Esophagus muscularis mucosa (tissue), 4 donors: ENCODE results near the gene TENM3. TPM values are rescaled to one million over a fixed set of nuclear protein-coding genes. Genes with fewer than 3 reads are reported as not detected.

Source experiments
- DNase-seq: peaks from one replicate; pipeline ENCODE4 v3.0.0-alpha.2; 2017; ENCODE audit errors: extremely low spot score
- H3K27ac ChIP-seq, 4 donors: fragments of 200-600 bp; sonication (generic); replicated peaks in 1 of 4; 1 replicate in 3 of 4; 2 replicates in 1 of 4; pipeline ENCODE4 v1.5.1; 2016 to 2019; ENCODE audit warnings: mild to moderate bottlenecking in 1 of 4
- H3K27me3 ChIP-seq, 4 donors: fragments of 200-600 bp; sonication (generic); one replicate each; pipeline versions ENCODE4 v1.5.1 to v1.6.0; 2016 to 2019
- H3K36me3 ChIP-seq, 4 donors: fragments of 200-600 bp; sonication (generic); one replicate each; pipeline ENCODE4 v1.5.1; 2016 to 2019
- H3K4me1 ChIP-seq, 4 donors: fragments of 200-600 bp; sonication (generic); one replicate each; pipeline ENCODE4 v1.5.1; 2016 to 2019
- H3K4me3 ChIP-seq, 4 donors: fragments of 200-600 bp; sonication (generic); 1 replicate in 2 of 4; 2 replicates in 2 of 4; pipeline ENCODE4 v1.5.1; 2016 to 2019; ENCODE audit warnings: mild to moderate bottlenecking in 4 of 4, moderate library complexity in 1 of 4
- H3K9me3 ChIP-seq, 4 donors: fragments of 200-600 bp; sonication (generic); 1 replicate in 3 of 4; 2 replicates in 1 of 4; pipeline ENCODE4 v1.5.1; 2016 to 2019
- EP300 ChIP-seq: sonication (generic); formaldehyde crosslinking; IDR thresholded peaks from one replicate; pipeline ENCODE4 v1.6.1; 2017; ENCODE audit warnings: antibody characterized with exemption
- POLR2A ChIP-seq: fragments of 450-650 bp; IDR thresholded peaks from one replicate; pipeline ENCODE4 v1.6.1; 2017; ENCODE audit warnings: antibody characterized with exemption, moderate library complexity, mild to moderate bottlenecking, low read depth
- POLR2AphosphoS5 ChIP-seq, 2 donors: sonication (generic); formaldehyde crosslinking; IDR thresholded peaks; one replicate each; pipeline ENCODE4 v1.6.1; 2017; ENCODE audit warnings: antibody characterized with exemption in 2 of 2
- WGBS: methylation state at CpG from one replicate; pipeline ENCODE4 v1.1.5; 2018; 5-methylcytosine and 5-hydroxymethylcytosine counted together
- intact Hi-C: fragments of 100-400 bp; cut with DNase I; formaldehyde crosslinking; loops from one replicate; pipeline ENCODE4 v1.15.1; 2023
- total RNA-seq, 4 donors: library from RNA; depleted of rRNA; stranded (reverse); fragments of >200 nt; gene quantifications; one replicate each; pipeline versions ENCODE4 v1.1.0 to v1.2.1, GENCODE V29; 2016
- TF ChIP-seq, protein P1 (sequence below), 3 experiments: fragments of 200-600 bp in 2 of 3; fragments of 450-650 bp in 1 of 3; sonication (generic) in 2 of 3; IDR thresholded peaks; one replicate each; pipeline ENCODE4 v1.5.1; 2017 to 2019; ENCODE audit warnings: antibody characterized with exemption in 3 of 3, mild to moderate bottlenecking in 2 of 3, moderate library complexity in 1 of 3

TENM3 gene
- total RNA-seq, 4 donors from 2014 or later, result 16.2 to 30.5 (median 28.3) TPM

DNA sequence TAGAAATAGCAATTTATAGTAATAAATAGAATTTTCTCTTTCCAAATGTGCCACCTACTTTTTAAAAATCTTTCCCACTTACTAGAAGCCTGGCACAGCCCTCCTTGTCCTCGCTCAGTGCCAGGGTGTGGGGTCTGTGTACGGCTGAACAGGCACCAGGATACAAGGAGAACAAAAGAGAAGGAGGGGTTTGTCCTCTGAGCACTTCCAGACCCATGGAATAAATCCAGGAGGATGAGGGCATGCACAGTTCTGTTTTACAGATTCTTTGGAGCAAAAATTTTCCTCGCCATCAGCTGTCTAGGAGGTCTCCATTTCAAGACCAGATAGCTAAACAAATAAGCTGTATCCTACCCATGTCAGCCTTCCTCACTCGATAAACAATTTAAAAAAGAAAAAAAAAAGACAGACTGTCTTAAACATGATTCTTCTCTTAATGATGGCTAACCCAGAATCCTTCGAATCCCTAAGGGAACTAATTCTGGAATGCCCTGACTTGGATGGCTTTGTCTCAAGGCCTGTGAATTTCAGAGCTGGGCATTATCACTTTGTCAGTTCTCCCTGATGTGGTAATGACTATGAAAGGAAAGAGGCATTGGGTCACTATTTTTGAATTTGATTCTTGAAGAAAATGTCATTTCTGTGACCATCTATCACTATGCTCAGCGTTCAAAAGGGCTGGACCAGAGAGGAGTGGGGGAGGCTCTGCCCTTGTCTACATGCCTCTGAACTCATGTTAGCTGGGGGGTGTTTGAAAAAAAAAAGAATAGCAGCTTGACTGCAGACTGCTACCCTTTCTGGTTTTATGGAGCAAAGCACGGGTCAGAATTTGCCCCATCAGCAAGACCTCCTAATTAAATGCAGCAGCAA lies 523.0 kb downstream of the TENM3 start:
- 72% methylated on average over 7 of the region's 7 CpGs for WGBS
- Histone ChIP-seq H3K27me3 (no peaks in the 10 kb centered on the region), H3K4me1 (no peaks in the 10 kb centered on the region), H3K9me3 (no peaks in the 10 kb centered on the region), H3K36me3 (no peaks in the 10 kb centered on the region), H3K4me3 (no peak overlapping the region), H3K27ac (no peak overlapping the region)
- TF ChIP-seq, protein P1, sequence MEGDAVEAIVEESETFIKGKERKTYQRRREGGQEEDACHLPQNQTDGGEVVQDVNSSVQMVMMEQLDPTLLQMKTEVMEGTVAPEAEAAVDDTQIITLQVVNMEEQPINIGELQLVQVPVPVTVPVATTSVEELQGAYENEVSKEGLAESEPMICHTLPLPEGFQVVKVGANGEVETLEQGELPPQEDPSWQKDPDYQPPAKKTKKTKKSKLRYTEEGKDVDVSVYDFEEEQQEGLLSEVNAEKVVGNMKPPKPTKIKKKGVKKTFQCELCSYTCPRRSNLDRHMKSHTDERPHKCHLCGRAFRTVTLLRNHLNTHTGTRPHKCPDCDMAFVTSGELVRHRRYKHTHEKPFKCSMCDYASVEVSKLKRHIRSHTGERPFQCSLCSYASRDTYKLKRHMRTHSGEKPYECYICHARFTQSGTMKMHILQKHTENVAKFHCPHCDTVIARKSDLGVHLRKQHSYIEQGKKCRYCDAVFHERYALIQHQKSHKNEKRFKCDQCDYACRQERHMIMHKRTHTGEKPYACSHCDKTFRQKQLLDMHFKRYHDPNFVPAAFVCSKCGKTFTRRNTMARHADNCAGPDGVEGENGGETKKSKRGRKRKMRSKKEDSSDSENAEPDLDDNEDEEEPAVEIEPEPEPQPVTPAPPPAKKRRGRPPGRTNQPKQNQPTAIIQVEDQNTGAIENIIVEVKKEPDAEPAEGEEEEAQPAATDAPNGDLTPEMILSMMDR (IDR thresholded peaks at IDR 0.05), result no peak
- TF ChIP-seq POLR2AphosphoS5 (IDR thresholded peaks at IDR 0.05) (no peak), POLR2A (no peak), EP300 (no peak)
- intact Hi-C loops, result no loop called here
- DNase-seq, result no peak

DNA sequence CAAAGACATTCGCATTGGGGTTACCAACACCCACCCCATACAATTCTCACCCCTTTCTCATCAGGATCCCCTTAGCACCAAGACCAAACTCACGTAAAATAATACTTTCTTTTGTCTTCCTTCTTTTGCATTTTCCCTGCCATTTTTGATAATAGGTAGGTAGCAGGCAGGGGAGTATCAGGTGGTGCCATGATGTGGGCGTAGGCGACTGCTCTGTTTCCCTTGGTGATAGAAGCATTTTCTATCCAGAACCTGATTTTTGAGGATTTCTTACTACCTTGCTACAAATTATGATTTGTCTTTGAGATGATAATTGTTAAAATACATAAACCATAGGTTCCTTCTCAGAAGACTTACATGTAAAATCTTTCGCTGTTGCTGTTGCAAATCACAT lies 523.7 kb downstream of the TENM3 start:
- no peaks in the 10 kb centered on the region for H3K27me3 ChIP-seq
- H3K9me3 ChIP-seq, result no peaks in the 10 kb centered on the region
- TF ChIP-seq, protein P1 (IDR thresholded peaks at IDR 0.05), result no peak
- TF ChIP-seq POLR2A (no peak), EP300 (no peak), POLR2AphosphoS5 (IDR thresholded peaks at IDR 0.05) (no peak)
- H3K4me3 ChIP-seq, result no peak overlapping the region
- no peaks in the 10 kb centered on the region for H3K36me3 ChIP-seq
- intact Hi-C loops, result no loop called here
- no peak for DNase-seq
- H3K27ac ChIP-seq, result no peak overlapping the region
- WGBS, result 97% methylated on average over 5 of the region's 5 CpGs
- H3K4me1 ChIP-seq, result no peaks in the 10 kb centered on the region

DNA sequence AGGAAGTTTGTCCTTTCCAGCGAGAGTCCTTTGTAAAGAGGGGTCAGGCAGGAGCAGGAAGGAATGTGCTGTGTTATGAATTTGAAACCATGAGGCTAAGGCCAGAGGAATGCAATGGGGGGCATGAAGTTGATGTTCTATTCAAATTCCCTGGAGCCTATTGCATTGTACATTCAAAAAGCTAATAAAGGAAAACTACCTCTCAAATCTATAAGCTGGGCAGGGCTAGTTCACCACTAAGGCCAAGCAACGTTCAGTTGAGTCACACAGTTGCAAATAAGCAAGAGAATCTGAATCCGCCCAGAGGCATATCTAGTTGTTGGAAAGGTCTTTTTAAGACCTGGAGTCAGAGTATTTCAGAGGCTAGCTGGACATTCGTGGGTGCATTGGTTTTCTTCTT lies 525.6 kb downstream of the TENM3 start:
- intact Hi-C loops, result no loop called here
- no peak for DNase-seq
- TF ChIP-seq POLR2AphosphoS5 (IDR thresholded peaks at IDR 0.05) (no peak), EP300 (no peak), POLR2A (no peak)
- TF ChIP-seq, protein P1 (IDR thresholded peaks at IDR 0.05), result no peak
- no peaks in the 10 kb centered on the region for H3K4me1 ChIP-seq
- H3K27ac ChIP-seq, result no peak overlapping the region
- 87% methylated on average over 4 of the region's 4 CpGs for WGBS
- H3K27me3 ChIP-seq, result no peaks in the 10 kb centered on the region
- H3K36me3 ChIP-seq, result peaks cover 0 to 2% (median 0%) of the 10 kb centered on the region in 4 donors
- H3K4me3 ChIP-seq, result no peak overlapping the region
- no peaks in the 10 kb centered on the region for H3K9me3 ChIP-seq

DNA sequence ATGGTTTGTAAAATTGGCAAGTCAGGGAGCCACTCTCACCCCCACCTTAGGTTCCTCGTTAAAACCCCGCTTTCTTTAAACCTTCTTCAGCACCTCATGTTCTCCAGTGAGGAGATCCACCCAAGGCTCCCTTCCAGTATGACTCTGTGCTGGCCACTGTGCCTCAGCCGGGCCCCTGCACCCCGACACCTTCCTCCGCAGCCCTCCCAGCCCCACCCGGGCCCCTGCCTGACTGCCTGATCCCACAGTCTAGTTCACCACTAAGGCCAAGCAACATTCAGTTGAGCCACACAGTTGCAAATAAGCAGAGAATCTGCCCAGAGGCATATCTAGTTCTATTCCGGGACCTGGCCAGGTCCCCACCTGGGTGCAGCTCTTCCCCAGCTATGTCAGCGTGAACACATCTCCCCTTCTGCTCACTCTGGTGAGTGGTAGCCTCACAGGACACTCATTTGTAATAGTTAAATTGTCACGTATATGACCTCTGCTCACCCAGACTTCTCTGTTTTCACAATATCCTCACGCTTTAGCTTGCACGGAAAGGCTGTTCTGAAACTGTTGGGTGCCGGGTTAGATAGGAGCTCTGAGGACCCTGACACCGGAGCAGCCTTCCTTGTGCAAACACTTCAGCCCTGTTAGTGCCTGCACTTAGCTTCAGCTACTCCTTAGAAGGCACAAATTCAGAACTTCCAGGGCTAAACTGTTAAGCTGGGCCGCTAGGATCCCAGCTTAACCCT lies 527.2 kb downstream of the TENM3 start:
- H3K27ac ChIP-seq, result no peak overlapping the region
- H3K27me3 ChIP-seq, result no peaks in the 10 kb centered on the region
- no peak for TF ChIP-seq EP300
- TF ChIP-seq, protein P1 (IDR thresholded peaks at IDR 0.05), result no peak
- TF ChIP-seq POLR2A, result no peak
- no peak for TF ChIP-seq POLR2AphosphoS5 (IDR thresholded peaks at IDR 0.05)
- no peaks in the 10 kb centered on the region for H3K9me3 ChIP-seq
- no peak for DNase-seq
- H3K36me3 ChIP-seq, result peaks cover 0 to 15% (median 6%) of the 10 kb centered on the region in 4 donors
- H3K4me3 ChIP-seq, result no peak overlapping the region
- 92% methylated on average over 10 of the region's 14 CpGs for WGBS
- no peaks in the 10 kb centered on the region for H3K4me1 ChIP-seq
- intact Hi-C loops, result no loop called here
